ENCODE data around the gene KRT74. TPM values are rescaled to one million over a fixed set of nuclear protein-coding genes. Genes with fewer than 3 reads are reported as not detected.

The KRT74 gene
- total and polyA plus RNA-seq, 12 donors, result not detected

DNA sequence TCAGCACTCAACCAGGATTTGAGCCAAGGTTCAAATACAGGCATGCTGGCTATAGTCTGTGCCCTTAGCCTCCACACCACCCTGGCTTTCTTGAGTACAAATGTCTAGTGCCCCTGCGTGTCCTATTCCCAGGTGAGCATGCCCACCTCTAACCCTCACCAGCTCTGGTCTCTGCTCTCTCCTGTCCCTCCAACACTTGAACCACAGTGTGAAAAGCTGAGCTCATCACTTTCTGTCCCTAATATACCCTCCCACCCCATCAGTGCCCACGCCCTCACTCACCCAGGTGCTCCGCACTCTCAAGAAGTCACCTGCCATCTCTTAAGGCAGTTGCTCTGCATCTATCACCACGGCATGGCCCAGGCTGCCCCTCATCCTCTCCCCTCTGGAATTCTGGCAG is 13.7 kb downstream of the KRT74 start:
- WGBS, 4 donors, result 81 to 84% (median 82%) methylated on average over 4 of the region's 4 CpGs
- no peak for DNase-seq
- H3K4me1 ChIP-seq (replicated peaks in 1 of 2), result no peaks in the 10 kb centered on the region
- H3K36me3 ChIP-seq (replicated peaks in 1 of 2), result no peaks in the 10 kb centered on the region
- intact Hi-C loops (cut with DNase I), result no loop called here
- H3K4me3 ChIP-seq, result no peak overlapping the region
- no peaks in the 10 kb centered on the region for H3K27me3 ChIP-seq
- no peak overlapping the region for H3K27ac ChIP-seq
- TF ChIP-seq, protein P1, sequence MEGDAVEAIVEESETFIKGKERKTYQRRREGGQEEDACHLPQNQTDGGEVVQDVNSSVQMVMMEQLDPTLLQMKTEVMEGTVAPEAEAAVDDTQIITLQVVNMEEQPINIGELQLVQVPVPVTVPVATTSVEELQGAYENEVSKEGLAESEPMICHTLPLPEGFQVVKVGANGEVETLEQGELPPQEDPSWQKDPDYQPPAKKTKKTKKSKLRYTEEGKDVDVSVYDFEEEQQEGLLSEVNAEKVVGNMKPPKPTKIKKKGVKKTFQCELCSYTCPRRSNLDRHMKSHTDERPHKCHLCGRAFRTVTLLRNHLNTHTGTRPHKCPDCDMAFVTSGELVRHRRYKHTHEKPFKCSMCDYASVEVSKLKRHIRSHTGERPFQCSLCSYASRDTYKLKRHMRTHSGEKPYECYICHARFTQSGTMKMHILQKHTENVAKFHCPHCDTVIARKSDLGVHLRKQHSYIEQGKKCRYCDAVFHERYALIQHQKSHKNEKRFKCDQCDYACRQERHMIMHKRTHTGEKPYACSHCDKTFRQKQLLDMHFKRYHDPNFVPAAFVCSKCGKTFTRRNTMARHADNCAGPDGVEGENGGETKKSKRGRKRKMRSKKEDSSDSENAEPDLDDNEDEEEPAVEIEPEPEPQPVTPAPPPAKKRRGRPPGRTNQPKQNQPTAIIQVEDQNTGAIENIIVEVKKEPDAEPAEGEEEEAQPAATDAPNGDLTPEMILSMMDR (IDR thresholded peaks at IDR 0.05), result no peak
- no peak for TF ChIP-seq POLR2A (IDR thresholded peaks at IDR 0.05)
- no peaks in the 10 kb centered on the region for H3K9me3 ChIP-seq (replicated peaks in 1 of 3)

GRCh38 chr12:52558781-52559445 is 14.7 kb downstream of the KRT74 start:
- TF ChIP-seq, protein P1 (IDR thresholded peaks at IDR 0.05), result no peak
- no peak for TF ChIP-seq POLR2A (IDR thresholded peaks at IDR 0.05)
- no peaks in the 10 kb centered on the region for H3K9me3 ChIP-seq (replicated peaks in 1 of 3)
- H3K36me3 ChIP-seq (replicated peaks in 1 of 2), result no peaks in the 10 kb centered on the region
- no peak overlapping the region for H3K27ac ChIP-seq
- 62 to 81% (median 75%) methylated on average over 5 to 8 of the region's 8 CpGs for WGBS, 4 donors
- no peak for DNase-seq
- intact Hi-C loops (cut with DNase I), result no loop called here
- H3K4me3 ChIP-seq, result no peak overlapping the region
- H3K27me3 ChIP-seq, result no peaks in the 10 kb centered on the region
- H3K4me1 ChIP-seq (replicated peaks in 1 of 2), result no peaks in the 10 kb centered on the region

- H3K4me3 ChIP-seq, result no peak overlapping the region
- intact Hi-C loops (cut with DNase I), result no loop called here
- no peaks in the 10 kb centered on the region for H3K9me3 ChIP-seq (replicated peaks in 1 of 3)
- no peak overlapping the region for H3K27ac ChIP-seq
- no peaks in the 10 kb centered on the region for H3K36me3 ChIP-seq (replicated peaks in 1 of 2)
- H3K27me3 ChIP-seq, result no peaks in the 10 kb centered on the region
- TF ChIP-seq, protein P1 (IDR thresholded peaks at IDR 0.05), result no peak
- no peak for TF ChIP-seq POLR2A (IDR thresholded peaks at IDR 0.05)
- 50 to 73% (median 61%) methylated on average over 2 of the region's 2 CpGs for WGBS, 4 donors
- H3K4me1 ChIP-seq (replicated peaks in 1 of 2), result no peaks in the 10 kb centered on the region
- DNase-seq, result no peak
Measured at GRCh38 chr12:52557476-52557875, 16.2 kb downstream of the KRT74 start.

DNA sequence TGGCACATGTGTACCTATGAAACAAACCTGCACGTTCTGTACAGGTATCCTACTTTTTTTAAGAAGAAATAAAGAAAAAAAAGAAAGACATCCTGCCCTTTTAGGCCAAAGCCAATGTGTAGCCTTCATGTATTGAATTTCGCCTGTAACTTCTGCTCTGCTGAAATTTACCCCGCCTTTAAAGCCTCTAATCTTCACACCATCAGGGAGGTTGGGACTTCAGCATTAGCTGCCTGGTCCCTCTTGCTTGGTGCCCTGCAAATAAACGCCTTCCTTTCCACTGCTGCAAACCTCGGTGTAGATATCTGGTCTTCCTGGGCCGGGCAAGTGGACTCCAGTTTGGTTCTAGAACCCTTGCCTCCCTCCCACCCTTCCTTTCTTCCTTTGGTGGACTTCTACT is 18.1 kb downstream of the KRT74 start:
- H3K36me3 ChIP-seq (replicated peaks in 1 of 2), result no peaks in the 10 kb centered on the region
- H3K27ac ChIP-seq, result no peak overlapping the region
- intact Hi-C loops (cut with DNase I), result no loop called here
- no peak for DNase-seq
- no peaks in the 10 kb centered on the region for H3K9me3 ChIP-seq (replicated peaks in 1 of 3)
- 78 to 89% (median 84%) methylated on average over 6 of the region's 6 CpGs for WGBS, 4 donors
- H3K4me3 ChIP-seq, result no peak overlapping the region
- no peak for TF ChIP-seq POLR2A (IDR thresholded peaks at IDR 0.05)
- TF ChIP-seq, protein P1 (IDR thresholded peaks at IDR 0.05), result no peak
- H3K4me1 ChIP-seq (replicated peaks in 1 of 2), result no peaks in the 10 kb centered on the region
- H3K27me3 ChIP-seq, result no peaks in the 10 kb centered on the region
